Posterior vena cava (tissue), 2 donors: ENCODE measurements around the gene F8A3. TPM values are rescaled to one million over a fixed set of nuclear protein-coding genes. Genes with fewer than 3 reads are reported as not detected.
"Not testable (repeated sequence)": the region's sequence is repeated elsewhere in the genome, so short reads cannot be mapped to it uniquely, and the experiment has no call there.

Experiments used
- DNase-seq: peaks from one replicate; pipeline ENCODE4 v3.0.0-alpha.2; 2020; ENCODE audit warnings: low spot score
- intact Hi-C, 2 donors: fragments of 100-400 bp; cut with DNase I; formaldehyde crosslinking; loops; one replicate each; pipeline versions ENCODE4 v1.14.1 to v1.14.2; 2022 to 2023
- long read RNA-seq, 2 donors: library from polyadenylated mRNA; unstranded; transcript quantifications; one replicate each; pipeline ENCODE4 v2.0.0, GENCODE V29; 2020 to 2021
- microRNA-seq, 2 donors: library from miRNA; unstranded; fragments of <30 nt; microRNA quantifications; one replicate each; pipeline ENCODE4 v1.2.0, GENCODE V29; 2020 to 2021; ENCODE audit warnings: borderline microRNAs expressed in 2 of 2
- total RNA-seq, 2 donors: library from RNA; stranded (reverse); fragmentation: NEBNext Ultra II Directional; extraction: Animal tissue kit (Norgen Biotek cat#: 25700); gene quantifications; one replicate each; pipeline ENCODE4 v1.2.1, GENCODE V29; 2021
- donor health status: DM: yes; HTN: yes; CAD: no.
- donor health status: DM: yes; HTN: yes; CAD: no.

The F8A3 gene
- total RNA-seq: 1 to 10 TPM; 3.5 to 7.1 TPM
- long read RNA-seq, donor 1, transcript F8A3-201 (1 exons, 1,759 nt): major isoform, 12 of 12 reads
- long read RNA-seq, donor 1, partial matches to known transcripts: 0 of 12 reads
- long read RNA-seq, donor 1, other reads (novel, unspliced or antisense): 0 of 12 reads
- long read RNA-seq, donor 2, partial matches to known transcripts: 0 of 3 reads
- long read RNA-seq, donor 2, other reads (novel, unspliced or antisense): 0 of 3 reads

- DNase-seq, intact Hi-C loops: not testable (repeated sequence)
These were observed at the start of gene F8A3 for GRCh38 chrX:155458471-155458870. Gene F8A3 (minus strand): TSS chrX:155458620. CDS start chrX:155458600, 20 bp downstream.

GRCh38 chrX:155505296-155505695, 46.9 kb upstream of the F8A3 start:
- intact Hi-C loops: no loop called here

GRCh38 chrX:155495134-155495533, 36.7 kb upstream of the F8A3 start:
- DNase-seq, intact Hi-C loops: not testable (repeated sequence)

More at GRCh38 chrX:155505296-155505695, 46.9 kb upstream of the F8A3 start:
- DNase-seq: no peak

DNA sequence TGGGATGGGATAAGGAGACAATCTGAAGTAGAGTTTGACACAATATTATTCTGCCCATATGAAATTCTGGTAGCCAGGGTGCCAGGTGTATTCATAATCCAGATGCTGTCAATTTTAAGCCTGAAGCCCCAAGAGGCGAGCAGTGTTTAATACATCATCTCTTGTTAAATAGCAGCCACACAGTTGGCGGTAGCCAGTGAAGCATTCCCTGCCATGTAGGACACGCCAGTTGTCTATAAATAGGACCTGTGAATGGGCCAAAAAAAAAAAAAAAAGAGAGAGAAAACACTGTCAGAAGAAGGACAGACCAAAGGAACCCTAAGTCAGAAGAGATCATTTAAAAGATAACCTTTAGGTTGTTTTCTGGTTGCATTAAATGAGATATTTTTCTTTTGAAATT, 33.0 kb upstream of the F8A3 start:
- intact Hi-C loops, DNase-seq: not testable (repeated sequence)

DNA sequence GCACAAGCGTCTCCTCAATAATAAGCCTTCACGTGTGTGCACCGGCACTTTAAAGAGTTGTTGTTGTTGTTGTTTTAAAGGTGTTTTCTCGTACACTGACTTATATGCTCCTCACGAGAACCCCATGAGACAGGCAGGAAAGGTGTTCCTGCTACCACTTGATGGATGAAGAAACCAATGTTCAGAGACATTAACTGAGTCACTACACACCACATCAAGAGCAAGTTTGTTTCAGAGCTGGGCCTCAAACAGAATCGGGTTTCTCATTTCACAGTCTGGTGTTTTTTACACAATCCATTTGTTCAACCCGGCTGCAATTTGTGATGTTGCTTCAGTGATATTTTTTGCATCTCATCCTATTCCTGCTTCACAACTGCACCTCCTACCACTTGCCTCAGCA, 18.7 kb upstream of the F8A3 start:
- DNase-seq, intact Hi-C loops: not testable (repeated sequence)

DNA sequence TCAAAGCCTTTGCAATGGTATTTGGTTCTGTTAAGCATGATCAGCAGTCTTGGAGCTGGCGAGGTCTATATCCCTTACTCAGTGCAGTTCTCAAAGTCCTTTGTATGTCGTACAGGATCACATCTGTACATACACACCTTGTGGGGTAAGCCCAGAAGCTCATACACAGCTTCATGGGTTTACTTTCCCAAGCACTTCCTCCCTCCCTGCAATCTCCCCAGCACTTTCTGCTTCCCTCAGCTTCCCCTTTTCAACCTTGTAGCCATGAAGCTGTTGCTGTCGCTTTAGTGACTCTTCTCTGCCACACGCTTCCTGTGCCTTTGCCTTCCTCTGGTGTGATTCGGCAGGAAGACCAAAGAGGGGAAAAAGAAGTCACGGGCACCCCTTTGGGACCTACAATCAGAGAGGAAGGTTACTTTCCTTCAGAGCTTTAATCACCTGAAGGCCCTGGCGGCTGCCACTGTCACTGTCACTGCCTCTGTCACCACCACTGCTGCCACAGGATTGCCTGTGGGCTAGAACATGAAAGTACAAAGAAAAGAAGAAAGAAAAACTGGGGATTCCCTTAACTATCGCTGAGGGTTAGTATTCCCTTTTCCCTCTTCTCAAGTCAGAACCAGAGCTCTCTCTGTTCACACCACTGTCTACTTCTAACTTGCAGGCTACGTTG, 8.0 kb upstream of the F8A3 start:
- DNase-seq, intact Hi-C loops: not testable (repeated sequence)

DNA sequence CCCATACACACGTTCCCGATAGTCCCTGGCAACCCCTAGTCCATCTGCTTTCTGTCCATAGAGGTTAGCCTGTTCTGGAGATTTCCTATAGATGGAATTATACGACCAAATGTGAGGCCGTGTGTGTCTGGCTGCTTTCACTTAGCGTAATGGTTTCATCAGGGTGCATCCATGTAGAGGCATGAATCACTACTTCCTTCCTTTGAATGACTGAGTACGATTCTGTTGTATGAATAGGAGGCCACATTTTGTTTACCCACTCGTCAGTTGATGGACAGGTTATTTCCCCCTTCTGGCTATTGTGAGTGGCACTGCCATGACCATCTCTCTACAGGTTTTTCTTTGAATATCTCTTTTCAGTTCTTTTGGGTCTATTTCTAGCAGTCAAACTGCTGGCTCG, 2.1 kb upstream of the F8A3 start:
- intact Hi-C loops, DNase-seq: not testable (repeated sequence)

- intact Hi-C loops, DNase-seq: not testable (repeated sequence)
These were observed 516 bp downstream of the F8A3 start for GRCh38 chrX:155457761-155458447.

DNA sequence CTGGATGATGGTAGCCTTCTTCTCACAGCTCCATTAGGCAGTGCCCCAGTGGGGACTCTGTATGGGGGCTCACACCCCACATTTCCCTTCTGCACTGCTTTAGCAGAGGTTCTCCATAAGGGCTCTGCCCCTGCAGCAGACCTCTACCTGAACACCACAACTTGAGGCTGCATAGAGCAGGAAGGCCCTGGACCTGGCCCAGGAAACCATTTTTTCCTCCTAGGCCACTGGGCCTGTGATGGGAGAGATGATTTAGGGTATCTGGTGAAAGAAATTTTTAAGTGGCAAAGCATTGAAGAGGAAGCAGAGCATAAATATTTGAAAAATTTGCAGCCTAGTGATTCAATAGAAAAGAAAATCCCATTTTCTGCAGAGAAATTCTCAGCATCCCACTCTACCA, 17.3 kb downstream of the F8A3 start:
- intact Hi-C loops: no loop called here
- no peak for DNase-seq

DNA sequence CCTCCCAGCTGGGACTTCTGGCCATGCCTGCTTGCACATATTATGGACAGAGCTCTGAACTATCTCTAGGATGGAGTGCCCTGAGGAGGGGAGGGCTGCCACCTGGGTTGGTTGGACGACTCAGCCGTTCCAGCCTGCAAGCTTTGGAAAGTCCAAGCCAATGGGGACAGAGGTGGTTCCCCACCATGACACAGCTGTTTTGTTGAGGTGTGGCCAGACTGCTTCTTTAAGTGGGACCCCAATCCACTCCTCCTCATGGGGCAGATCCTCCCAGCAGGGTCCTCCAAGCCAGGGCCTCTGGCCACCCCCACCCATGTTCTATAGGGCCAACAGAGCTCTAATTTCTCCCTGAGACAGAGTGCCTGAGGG, 22.7 kb downstream of the F8A3 start:
- intact Hi-C loops: no loop called here
- no peak for DNase-seq

- intact Hi-C loops: no loop called here
- peak; percentile 77 for DNase-seq
These were observed 23.3 kb downstream of the F8A3 start for GRCh38 chrX:155434906-155435743.

DNA sequence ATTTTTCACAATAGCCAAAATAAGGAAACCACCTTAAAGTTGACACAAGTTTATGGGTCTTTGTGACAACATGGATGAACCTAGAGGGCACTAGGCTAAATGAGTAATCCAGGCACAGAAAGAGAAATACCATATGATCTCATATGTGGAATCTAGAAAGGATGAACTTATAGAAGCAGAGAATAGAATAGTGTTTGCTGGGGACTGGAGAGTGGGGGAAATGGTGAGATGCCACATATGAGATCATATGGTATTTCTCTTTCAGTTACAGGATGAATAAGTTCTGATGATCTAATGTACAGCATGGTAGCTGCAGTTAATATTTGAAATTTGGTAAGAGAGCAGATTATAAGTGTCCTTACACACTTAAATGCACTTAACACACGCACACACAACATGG, 40.7 kb downstream of the F8A3 start:
- intact Hi-C loops: no loop called here
- DNase-seq: no peak

Small RNAs within 50 kb of the gene (microRNA-seq; reads per million reads assigned to microRNA genes)
- gene MIR1184-3: 0 reads per million in 2 donors

Other genes with a start within 250 kb of the F8A3 start
- gene VBP1, start 242.2 kb downstream of the F8A3 start, total RNA-seq: 10 to 100 TPM; 32.0 to 39.9 TPM
- under 1 TPM; 0.19 TPM for gene RAB39B, start 194.1 kb downstream of the F8A3 start, total RNA-seq
- 10 to 100 TPM; 16.2 to 25.3 TPM for gene CLIC2, start 124.0 kb downstream of the F8A3 start, total RNA-seq
- gene F8A2, start 76.5 kb downstream of the F8A3 start, total RNA-seq: not detected
- gene SPRY3, start 154.0 kb upstream of the F8A3 start, total RNA-seq: 1 to 10 TPM; 1.1 to 1.7 TPM
- 10 to 100 TPM; 15.8 to 15.9 TPM for gene TMLHE, start 154.3 kb upstream of the F8A3 start, total RNA-seq